RWPE2 (cell line): ENCODE measurements around the gene ROBO1.

Experiments used
- ATAC-seq: fragments of 200-7000 bp; cut with Tn5 transposase; 3 replicates; pipeline ENCODE4 v1.9.1; 2021; ENCODE audit warnings: low read depth
- DNase-seq: peaks from one replicate; pipeline ENCODE4 v3.0.0-alpha.2; 2020; ENCODE audit warnings: low spot score
- H3K27ac ChIP-seq: fragments of 450-650 bp; 2 replicates; pipeline ENCODE4 v1.5.1; 2017; ENCODE audit warnings: mild to moderate bottlenecking; ENCODE audit not compliant: poor library complexity, severe bottlenecking
- H3K27me3 ChIP-seq: fragments of 250-450 bp; sonication (Bioruptor Pico); 2 replicates; pipeline ENCODE4 v1.5.1; 2021; ENCODE audit warnings: mild to moderate bottlenecking, moderate library complexity; ENCODE audit not compliant: insufficient read depth, poor library complexity, severe bottlenecking
- H3K36me3 ChIP-seq: fragments of 250-450 bp; sonication (Bioruptor Pico); 2 replicates; pipeline ENCODE4 v1.5.1; 2020; ENCODE audit warnings: low read depth, mild to moderate bottlenecking, moderate library complexity
- H3K4me1 ChIP-seq: fragments of 250-450 bp; sonication (Bioruptor Pico); 2 replicates; pipeline ENCODE4 v1.5.1; 2021; ENCODE audit warnings: mild to moderate bottlenecking, moderate library complexity; ENCODE audit not compliant: insufficient read depth, poor library complexity, severe bottlenecking
- H3K4me3 ChIP-seq: fragments of 250-450 bp; sonication (Bioruptor Pico); 2 replicates; pipeline ENCODE4 v1.5.1; 2021; ENCODE audit warnings: mild to moderate bottlenecking, moderate library complexity; ENCODE audit not compliant: severe bottlenecking
- H3K9me3 ChIP-seq: fragments of 250-450 bp; sonication (Bioruptor Pico); 2 replicates; pipeline ENCODE4 v1.5.1; 2021; ENCODE audit warnings: mild to moderate bottlenecking, moderate library complexity; ENCODE audit not compliant: severe bottlenecking
- CTCF ChIP-seq: fragments of 450-650 bp; IDR thresholded peaks from one replicate; pipeline ENCODE4 v1.5.1; 2017; ENCODE audit warnings: mild to moderate bottlenecking, moderate library complexity; ENCODE audit not compliant: poor library complexity, severe bottlenecking

The ROBO1 gene

GRCh38 chr3:78871048-78871447 lies 896.8 kb downstream of the ROBO1 start:
- no peaks in the 10 kb centered on the region for H3K27me3 ChIP-seq
- peaks cover 5% of the 10 kb centered on the region for H3K4me1 ChIP-seq
- no peaks in the 10 kb centered on the region for H3K9me3 ChIP-seq
- H3K27ac ChIP-seq: no peak overlapping the region
- ATAC-seq: no peak
- no peak for DNase-seq
- H3K36me3 ChIP-seq: no peaks in the 10 kb centered on the region
- no peak overlapping the region for H3K4me3 ChIP-seq
- no peak for TF ChIP-seq CTCF

GRCh38 chr3:78870484-78870883 lies 897.3 kb downstream of the ROBO1 start:
- no peaks in the 10 kb centered on the region for H3K9me3 ChIP-seq
- TF ChIP-seq CTCF: no peak
- peaks cover 5% of the 10 kb centered on the region for H3K4me1 ChIP-seq
- no peaks in the 10 kb centered on the region for H3K36me3 ChIP-seq
- H3K27me3 ChIP-seq: no peaks in the 10 kb centered on the region
- ATAC-seq: no peak
- H3K4me3 ChIP-seq: no peak overlapping the region
- no peak overlapping the region for H3K27ac ChIP-seq
- no peak for DNase-seq

- TF ChIP-seq CTCF: no peak
These were observed 899.2 kb downstream of the ROBO1 start for GRCh38 chr3:78868570-78868969.

GRCh38 chr3:78867409-78868372 lies 900.1 kb downstream of the ROBO1 start:
- no peak for ATAC-seq
- no peak for DNase-seq
- no peak overlapping the region for H3K27ac ChIP-seq
- no peaks in the 10 kb centered on the region for H3K4me1 ChIP-seq
- H3K36me3 ChIP-seq: no peaks in the 10 kb centered on the region
- no peaks in the 10 kb centered on the region for H3K9me3 ChIP-seq
- no peaks in the 10 kb centered on the region for H3K27me3 ChIP-seq
- H3K4me3 ChIP-seq: no peak overlapping the region
- TF ChIP-seq CTCF: no peak

More at GRCh38 chr3:78868570-78868969, 899.2 kb downstream of the ROBO1 start:
- H3K4me1 ChIP-seq: peaks cover 3% of the 10 kb centered on the region
- H3K27ac ChIP-seq: no peak overlapping the region
- ATAC-seq (no peak), DNase-seq (no peak)
- H3K9me3 ChIP-seq: no peaks in the 10 kb centered on the region
- no peak overlapping the region for H3K4me3 ChIP-seq
- no peaks in the 10 kb centered on the region for H3K27me3 ChIP-seq
- H3K36me3 ChIP-seq: no peaks in the 10 kb centered on the region
